ENCODE measurements around the gene HCRT. TPM values are rescaled to one million over a fixed set of nuclear protein-coding genes. Genes with fewer than 3 reads are reported as not detected.

HCRT gene
- total RNA-seq, 1 experiment from 2014 or later: not detected

DNA sequence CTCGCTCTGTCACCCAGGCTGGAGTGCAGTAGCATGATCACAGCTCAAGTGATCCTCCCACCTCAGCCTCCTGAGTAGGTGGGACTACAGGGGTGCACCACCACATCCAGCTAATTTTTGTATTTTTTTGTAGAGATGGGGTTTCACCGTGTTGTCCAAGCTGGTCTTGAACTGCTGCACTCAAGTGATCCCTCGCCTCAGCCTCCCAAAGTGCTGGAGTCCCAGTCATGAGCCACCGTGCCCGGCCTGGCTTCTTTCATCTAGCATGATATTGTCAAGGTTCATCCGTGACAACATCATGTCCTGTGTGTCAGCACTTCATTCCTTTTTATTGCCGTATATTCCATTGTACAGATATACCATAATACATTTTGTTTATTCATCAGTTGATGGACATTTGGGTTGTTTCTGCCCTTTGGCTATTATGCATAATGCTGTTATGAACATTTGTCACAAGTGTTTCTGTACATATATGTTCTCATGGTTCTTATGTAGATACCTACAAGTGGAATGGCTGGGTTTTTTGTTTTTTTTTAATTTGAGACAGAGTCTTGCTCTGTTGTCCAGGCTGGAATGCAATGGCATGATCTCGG is 12.4 kb upstream of the HCRT start:
- no peak overlapping the region for H3K4me2 ChIP-seq (ENCODE audit: low read length)
- no peaks in the 10 kb centered on the region for H3K9me2 ChIP-seq (replicated peaks; ENCODE audit: low read length)
- H4K20me1 ChIP-seq (ENCODE audit: low read length): no peaks in the 10 kb centered on the region
- BruUV-seq (replicated peaks): no TSS peak
- H3K4me1 ChIP-seq (ENCODE audit: insufficient read depth, low read length): no peaks in the 10 kb centered on the region
- no peaks in the 10 kb centered on the region for H3K27me3 ChIP-seq (ENCODE audit: low read length)
- H3K27ac ChIP-seq (ENCODE audit: low read length): no peak overlapping the region
- no peaks in the 10 kb centered on the region for H3F3A ChIP-seq (ENCODE audit: low read length, unreplicated experiment)
- TF ChIP-seq, protein P1, sequence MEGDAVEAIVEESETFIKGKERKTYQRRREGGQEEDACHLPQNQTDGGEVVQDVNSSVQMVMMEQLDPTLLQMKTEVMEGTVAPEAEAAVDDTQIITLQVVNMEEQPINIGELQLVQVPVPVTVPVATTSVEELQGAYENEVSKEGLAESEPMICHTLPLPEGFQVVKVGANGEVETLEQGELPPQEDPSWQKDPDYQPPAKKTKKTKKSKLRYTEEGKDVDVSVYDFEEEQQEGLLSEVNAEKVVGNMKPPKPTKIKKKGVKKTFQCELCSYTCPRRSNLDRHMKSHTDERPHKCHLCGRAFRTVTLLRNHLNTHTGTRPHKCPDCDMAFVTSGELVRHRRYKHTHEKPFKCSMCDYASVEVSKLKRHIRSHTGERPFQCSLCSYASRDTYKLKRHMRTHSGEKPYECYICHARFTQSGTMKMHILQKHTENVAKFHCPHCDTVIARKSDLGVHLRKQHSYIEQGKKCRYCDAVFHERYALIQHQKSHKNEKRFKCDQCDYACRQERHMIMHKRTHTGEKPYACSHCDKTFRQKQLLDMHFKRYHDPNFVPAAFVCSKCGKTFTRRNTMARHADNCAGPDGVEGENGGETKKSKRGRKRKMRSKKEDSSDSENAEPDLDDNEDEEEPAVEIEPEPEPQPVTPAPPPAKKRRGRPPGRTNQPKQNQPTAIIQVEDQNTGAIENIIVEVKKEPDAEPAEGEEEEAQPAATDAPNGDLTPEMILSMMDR (conservative IDR thresholded peaks at IDR 0.05; ENCODE audit: low read depth, low read length): no peak
- TF ChIP-seq EZH2phosphoT487 (IDR thresholded peaks at IDR 0.05; ENCODE audit: borderline replicate concordance, low read length) (no peak), EZH2 (IDR thresholded peaks at IDR 0.05; ENCODE audit: low read length, unreplicated experiment) (no peak)
- no peak overlapping the region for H3K9ac ChIP-seq (ENCODE audit: low read length)
- DNase-seq (no peak), ATAC-seq (no peak)
- ChIA-PET POLR2A (ENCODE audit: unreplicated experiment) (no interaction called here), CTCF (no interaction called here)
- intact Hi-C loops (cut with micrococcal nuclease): no loop called here
- H3K79me2 ChIP-seq (ENCODE audit: low read length): no peaks in the 10 kb centered on the region
- H3K36me3 ChIP-seq (ENCODE audit: low read depth, low read length): no peaks in the 10 kb centered on the region
- H2AFZ ChIP-seq (ENCODE audit: low read length): no peak overlapping the region
- H3K9me3 ChIP-seq (ENCODE audit: low read length): no peaks in the 10 kb centered on the region
- H3K4me3 ChIP-seq (ENCODE audit: low read length): no peak overlapping the region

DNA sequence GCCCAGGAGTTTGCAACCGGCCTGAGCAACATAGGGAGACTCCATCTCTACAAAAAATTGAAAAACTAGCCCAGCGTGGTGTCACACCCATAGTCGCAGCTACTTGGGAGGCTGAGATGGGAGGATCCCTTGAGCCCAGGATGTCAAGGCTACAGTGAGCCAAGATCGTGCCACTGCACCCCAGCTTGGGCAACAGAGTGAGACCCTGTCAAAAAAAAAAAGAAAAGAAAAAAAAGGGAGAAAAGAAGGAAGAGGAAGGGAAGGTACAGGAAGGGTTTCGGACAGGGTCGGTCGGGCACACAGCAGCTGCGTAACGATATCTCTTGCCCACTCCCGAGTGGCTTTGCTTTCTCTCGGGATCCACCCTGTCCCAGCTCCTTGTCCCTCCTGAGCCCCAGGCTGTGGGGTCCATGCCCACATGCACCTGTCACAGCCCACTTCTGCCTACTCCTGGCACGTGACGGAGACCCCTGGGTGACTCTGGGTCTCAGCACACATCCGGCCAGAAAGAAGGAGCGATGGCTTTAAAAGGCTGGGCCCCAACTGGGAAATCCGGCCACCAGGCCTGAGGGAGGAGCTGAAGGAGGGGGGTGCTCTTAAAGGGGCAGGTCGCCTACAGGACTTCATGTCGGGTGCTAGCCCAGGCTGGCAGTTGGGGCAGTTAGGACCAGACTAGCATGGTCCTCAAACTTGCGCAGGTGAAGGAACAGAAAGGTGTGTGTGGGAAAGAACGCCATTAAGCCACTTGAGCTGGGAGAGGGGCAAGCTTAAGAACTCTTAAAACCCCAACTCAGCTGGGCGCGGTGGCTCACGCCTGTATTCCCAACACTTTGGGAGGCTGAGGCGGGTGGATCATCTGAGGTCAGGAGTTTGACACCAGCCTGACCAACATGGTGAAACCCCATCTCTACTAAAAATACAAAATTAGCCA is 9.0 kb upstream of the HCRT start, which contains the start of gene GHDC:
Gene GHDC, minus strand, starts transcription at position 526 of the 931 bp plus-strand sequence. CDS start 913 bp downstream, outside the sequence.
- no peaks in the 10 kb centered on the region for H3K79me2 ChIP-seq (ENCODE audit: low read length)
- no peaks in the 10 kb centered on the region for H3K9me3 ChIP-seq (ENCODE audit: low read length)
- intact Hi-C loops (cut with micrococcal nuclease): no loop called here
- POLR2A ChIA-PET (ENCODE audit: unreplicated experiment): no interaction called here
- no peak within 1 kb of the TSS for H3K4me3 ChIP-seq (ENCODE audit: low read length)
- no peaks in the 10 kb centered on the region for H3F3A ChIP-seq (ENCODE audit: low read length, unreplicated experiment)
- no peaks in the 10 kb centered on the region for H3K4me1 ChIP-seq (ENCODE audit: insufficient read depth, low read length)
- DNase-seq: no peak
- ATAC-seq: no peak
- CTCF ChIA-PET: no interaction called here
- H4K20me1 ChIP-seq (ENCODE audit: low read length): no peaks in the 10 kb centered on the region
- H3K27ac ChIP-seq (ENCODE audit: low read length): no peak within 1 kb of the TSS
- no peaks in the 10 kb centered on the region for H3K36me3 ChIP-seq (ENCODE audit: low read depth, low read length)
- no peaks in the 10 kb centered on the region for H3K27me3 ChIP-seq (ENCODE audit: low read length)
- no TSS peak for BruUV-seq (replicated peaks)
- H2AFZ ChIP-seq (ENCODE audit: low read length): no peak within 1 kb of the TSS
- H3K4me2 ChIP-seq (ENCODE audit: low read length): no peak within 1 kb of the TSS
- H3K9me2 ChIP-seq (replicated peaks; ENCODE audit: low read length): no peaks in the 10 kb centered on the region
- TF ChIP-seq, protein P1 (conservative IDR thresholded peaks at IDR 0.05; ENCODE audit: low read depth, low read length): no peak
- no peak for TF ChIP-seq EZH2phosphoT487 (IDR thresholded peaks at IDR 0.05; ENCODE audit: borderline replicate concordance, low read length)
- TF ChIP-seq EZH2 (IDR thresholded peaks at IDR 0.05; ENCODE audit: low read length, unreplicated experiment): no peak
- no peak within 1 kb of the TSS for H3K9ac ChIP-seq (ENCODE audit: low read length)
